ENCODE measurements around the gene CYP27A1. TPM values are rescaled to one million over a fixed set of nuclear protein-coding genes. Genes with fewer than 3 reads are reported as not detected.

Gene CYP27A1
- total and polyA plus RNA-seq, 4 donors = 112 to 354 (median 305) TPM

DNA sequence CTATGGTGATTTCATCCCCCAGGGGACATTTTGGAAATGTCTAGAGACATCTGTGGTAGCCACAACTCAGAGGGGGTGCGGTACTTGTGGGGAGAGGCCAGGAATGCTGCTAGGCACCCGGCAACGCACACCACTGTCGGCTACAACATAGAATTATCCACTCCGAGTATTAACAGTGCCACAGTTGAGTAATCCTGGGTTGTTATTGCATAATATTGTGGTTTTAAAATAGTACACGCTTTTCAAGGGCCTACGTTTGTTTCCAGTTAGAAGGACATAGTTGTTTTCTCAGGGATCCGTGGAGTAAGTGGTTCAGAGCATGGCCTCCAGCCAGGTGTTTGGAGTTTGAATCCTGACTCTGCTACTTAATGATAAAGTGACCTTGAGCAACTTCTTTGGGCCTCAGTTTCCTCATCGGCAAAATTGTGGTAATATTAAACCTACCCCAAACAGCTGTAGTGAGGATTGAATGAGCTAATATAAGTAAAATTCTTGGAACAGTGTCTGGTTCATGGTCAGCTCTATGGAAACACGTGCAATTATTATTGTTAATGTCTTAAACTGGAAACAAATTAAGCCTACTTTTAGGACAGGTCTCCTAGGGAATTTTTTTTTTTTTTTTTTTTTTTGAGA is 24.5 kb downstream of the CYP27A1 start:
- H3K9me3 ChIP-seq (ENCODE audit: control insufficient read depth in 4 of 4, low read length in 3 of 4) = no peaks in the 10 kb centered on the region
- DNase-seq (ENCODE audit: low spot score) = no peak
- peak overlapping the region; percentile 63 to 70 for H3K27ac ChIP-seq (ENCODE audit: low read depth in 1 of 2, low read length in 2 of 2)
- peak overlapping the region in 1 of 2 donors; percentile 16 for H3K9ac ChIP-seq (ENCODE audit: low read depth in 1 of 2, low read length in 2 of 2)
- no peaks in the 10 kb centered on the region for H3K27me3 ChIP-seq (ENCODE audit: control insufficient read depth in 4 of 4, insufficient read depth in 4 of 4, low read length in 3 of 4)
- peaks cover 0 to 9% (median 3%) of the 10 kb centered on the region in 4 donors for H3K36me3 ChIP-seq (ENCODE audit: control insufficient read depth in 4 of 4, insufficient read depth in 3 of 4, low read depth in 1 of 4, low read length in 3 of 4)
- no peak overlapping the region for H3K4me3 ChIP-seq (ENCODE audit: low read depth in 1 of 3, low read length in 3 of 3)
- H3K4me1 ChIP-seq (ENCODE audit: control insufficient read depth in 4 of 4, insufficient read depth in 4 of 4, low read length in 3 of 4) = peaks cover 0 to 6% (median 4%) of the 10 kb centered on the region in 4 donors
- 22% methylated on average over 10 of the region's 10 CpGs for WGBS
- TF ChIP-seq NR2F2 (IDR thresholded peaks at IDR 0.05) (peak; percentile 12), FOXA2 (IDR thresholded peaks at IDR 0.05) (no peak), GABPA (IDR thresholded peaks at IDR 0.05 in 1 of 2, conservative IDR thresholded peaks at IDR 0.05 in 1 of 2) (no peak), EGR1 (IDR thresholded peaks at IDR 0.05; ENCODE audit: low read depth in 2 of 2) (no peak), MAX (IDR thresholded peaks at IDR 0.05) (peak; percentile 15), FOXA1 (IDR thresholded peaks at IDR 0.05) (no peak), HNF4A (conservative IDR thresholded peaks at IDR 0.05) (peak; percentile 19 to 50), RAD21 (IDR thresholded peaks at IDR 0.05) (peak; percentile 37 to 48), TAF1 (conservative IDR thresholded peaks at IDR 0.05) (no peak), RXRA (IDR thresholded peaks at IDR 0.05) (peak; percentile 40 to 56), SP1 (IDR thresholded peaks at IDR 0.05) (peak; percentile 24), ZBTB33 (IDR thresholded peaks at IDR 0.05) (no peak), JUND (IDR thresholded peaks at IDR 0.05) (peak in 1 of 2 donors; percentile 10)
- TF ChIP-seq, protein P1, sequence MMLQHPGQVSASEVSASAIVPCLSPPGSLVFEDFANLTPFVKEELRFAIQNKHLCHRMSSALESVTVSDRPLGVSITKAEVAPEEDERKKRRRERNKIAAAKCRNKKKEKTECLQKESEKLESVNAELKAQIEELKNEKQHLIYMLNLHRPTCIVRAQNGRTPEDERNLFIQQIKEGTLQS (IDR thresholded peaks at IDR 0.05) = peak; percentile 62
- TF ChIP-seq, protein P2, sequence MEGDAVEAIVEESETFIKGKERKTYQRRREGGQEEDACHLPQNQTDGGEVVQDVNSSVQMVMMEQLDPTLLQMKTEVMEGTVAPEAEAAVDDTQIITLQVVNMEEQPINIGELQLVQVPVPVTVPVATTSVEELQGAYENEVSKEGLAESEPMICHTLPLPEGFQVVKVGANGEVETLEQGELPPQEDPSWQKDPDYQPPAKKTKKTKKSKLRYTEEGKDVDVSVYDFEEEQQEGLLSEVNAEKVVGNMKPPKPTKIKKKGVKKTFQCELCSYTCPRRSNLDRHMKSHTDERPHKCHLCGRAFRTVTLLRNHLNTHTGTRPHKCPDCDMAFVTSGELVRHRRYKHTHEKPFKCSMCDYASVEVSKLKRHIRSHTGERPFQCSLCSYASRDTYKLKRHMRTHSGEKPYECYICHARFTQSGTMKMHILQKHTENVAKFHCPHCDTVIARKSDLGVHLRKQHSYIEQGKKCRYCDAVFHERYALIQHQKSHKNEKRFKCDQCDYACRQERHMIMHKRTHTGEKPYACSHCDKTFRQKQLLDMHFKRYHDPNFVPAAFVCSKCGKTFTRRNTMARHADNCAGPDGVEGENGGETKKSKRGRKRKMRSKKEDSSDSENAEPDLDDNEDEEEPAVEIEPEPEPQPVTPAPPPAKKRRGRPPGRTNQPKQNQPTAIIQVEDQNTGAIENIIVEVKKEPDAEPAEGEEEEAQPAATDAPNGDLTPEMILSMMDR (IDR thresholded peaks at IDR 0.05; ENCODE audit: low read depth, low read length, missing input control) = no peak
- TF ChIP-seq, protein P3, sequence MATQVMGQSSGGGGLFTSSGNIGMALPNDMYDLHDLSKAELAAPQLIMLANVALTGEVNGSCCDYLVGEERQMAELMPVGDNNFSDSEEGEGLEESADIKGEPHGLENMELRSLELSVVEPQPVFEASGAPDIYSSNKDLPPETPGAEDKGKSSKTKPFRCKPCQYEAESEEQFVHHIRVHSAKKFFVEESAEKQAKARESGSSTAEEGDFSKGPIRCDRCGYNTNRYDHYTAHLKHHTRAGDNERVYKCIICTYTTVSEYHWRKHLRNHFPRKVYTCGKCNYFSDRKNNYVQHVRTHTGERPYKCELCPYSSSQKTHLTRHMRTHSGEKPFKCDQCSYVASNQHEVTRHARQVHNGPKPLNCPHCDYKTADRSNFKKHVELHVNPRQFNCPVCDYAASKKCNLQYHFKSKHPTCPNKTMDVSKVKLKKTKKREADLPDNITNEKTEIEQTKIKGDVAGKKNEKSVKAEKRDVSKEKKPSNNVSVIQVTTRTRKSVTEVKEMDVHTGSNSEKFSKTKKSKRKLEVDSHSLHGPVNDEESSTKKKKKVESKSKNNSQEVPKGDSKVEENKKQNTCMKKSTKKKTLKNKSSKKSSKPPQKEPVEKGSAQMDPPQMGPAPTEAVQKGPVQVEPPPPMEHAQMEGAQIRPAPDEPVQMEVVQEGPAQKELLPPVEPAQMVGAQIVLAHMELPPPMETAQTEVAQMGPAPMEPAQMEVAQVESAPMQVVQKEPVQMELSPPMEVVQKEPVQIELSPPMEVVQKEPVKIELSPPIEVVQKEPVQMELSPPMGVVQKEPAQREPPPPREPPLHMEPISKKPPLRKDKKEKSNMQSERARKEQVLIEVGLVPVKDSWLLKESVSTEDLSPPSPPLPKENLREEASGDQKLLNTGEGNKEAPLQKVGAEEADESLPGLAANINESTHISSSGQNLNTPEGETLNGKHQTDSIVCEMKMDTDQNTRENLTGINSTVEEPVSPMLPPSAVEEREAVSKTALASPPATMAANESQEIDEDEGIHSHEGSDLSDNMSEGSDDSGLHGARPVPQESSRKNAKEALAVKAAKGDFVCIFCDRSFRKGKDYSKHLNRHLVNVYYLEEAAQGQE (IDR thresholded peaks at IDR 0.05) = no peak
